ENCODE measurements around the gene RPS2. TPM values are rescaled to one million over a fixed set of nuclear protein-coding genes. Genes with fewer than 3 reads are reported as not detected.

RPS2 gene
- total and polyA plus RNA-seq, 2 donors (not counting 1 experiment from before 2014, with no cell fraction given) = 3,261 to 6,138 TPM

- CTCF ChIA-PET = interaction anchor here (0.6 to 2.1 kb wide), 4 partner anchors 9 to 468 kb away, joined by 3 to 7 read pairs (median 4); partner anchors contain the start of gene GFER
- WGBS (ENCODE audit: insufficient coverage) = under 1% methylated on average over 75 of the region's 78 CpGs
Observed at GRCh38 chr16:1971796-1972489, 7.3 kb upstream of the RPS2 start, which contains the start of gene TBL3. Gene TBL3 (plus strand): TSS chr16:1972053. CDS start chr16:1972165, 112 bp downstream.

More at GRCh38 chr16:1971796-1972489, 7.3 kb upstream of the RPS2 start, which contains the start of gene TBL3:
- no peaks in the 10 kb centered on the region for H3K9me3 Mint-ChIP-seq (ENCODE audit: insufficient read depth)
- POLR2A ChIA-PET = interaction anchor here (0.7 to 1.8 kb wide), 7 partner anchors 10 to 267 kb away, joined by 3 to 15 read pairs (median 5); partner anchors contain the start of genes FAHD1, GFER, HAGH and NDUFB10
- Histone ChIP-seq H3K36me3 (replicated peaks in 1 of 2; ENCODE audit: control extremely low read depth in 1 of 2, control insufficient read depth in 1 of 2, extremely low read depth in 1 of 2, insufficient read depth in 2 of 2, low read length in 1 of 2) (peaks cover 0 to 28% of the 10 kb centered on the region in 2 experiments), H2AFZ (ENCODE audit: insufficient read depth, low read depth, low read length, poor library complexity, severe bottlenecking) (peak within 1 kb of the TSS; percentile 93), H3K9ac (ENCODE audit: low read length) (peak within 1 kb of the TSS; percentile 84), H3K79me2 (ENCODE audit: control insufficient read depth, insufficient read depth, low read length) (peaks cover 40% of the 10 kb centered on the region), H3K4me3 (ENCODE audit: control extremely low read depth in 1 of 5, extremely low read depth in 1 of 5, insufficient read depth in 1 of 5, low read depth in 2 of 5, low read length in 4 of 5) (peak within 1 kb of the TSS; percentile 86 to 91 (median 87)), H3K4me1 (ENCODE audit: control insufficient read depth in 2 of 2, insufficient read depth in 2 of 2, low read length in 2 of 2) (peaks cover 9 to 19% of the 10 kb centered on the region in 2 donors), H4K20me1 (ENCODE audit: control insufficient read depth, insufficient read depth, low read length, poor library complexity, severe bottlenecking) (peaks cover 45% of the 10 kb centered on the region), H3K4me2 (replicated peaks; ENCODE audit: low read depth, low read length, poor library complexity, severe bottlenecking) (peak within 1 kb of the TSS; percentile 97), H3K9me3 (ENCODE audit: control extremely low read depth in 1 of 3, control insufficient read depth in 2 of 3, insufficient read depth in 1 of 3, low read length in 2 of 3) (peaks cover 0 to 3% (median 0%) of the 10 kb centered on the region in 3 donors), H3K27ac (ENCODE audit: low read length in 2 of 2) (peak within 1 kb of the TSS; percentile 82 to 85), H3K27me3 (replicated peaks in 1 of 4; ENCODE audit: control extremely low read depth in 1 of 4, control insufficient read depth in 3 of 4, insufficient read depth in 4 of 4, low read length in 3 of 4) (peaks cover 0 to 12% (median 1%) of the 10 kb centered on the region in 4 experiments)
- no peaks in the 10 kb centered on the region for H3K27me3 Mint-ChIP-seq
- no peak for TF ChIP-seq EZH2 (IDR thresholded peaks at IDR 0.05; ENCODE audit: borderline replicate concordance, insufficient read depth, low read depth, low read length, poor library complexity, severe bottlenecking)
- TF ChIP-seq CTCF (IDR thresholded peaks at IDR 0.05) = no peak
- intact Hi-C loops (cut with micrococcal nuclease) = loop anchor here (1.0 to 5.0 kb wide), 5 partner anchors 8 to 265 kb away; partner anchors contain the start of genes MAPK8IP3, NDUFB10 and RPS2
- peak within 1 kb of the TSS; percentile 96 for H3K4me3 Mint-ChIP-seq
- H3K4me1 Mint-ChIP-seq = peaks cover 21% of the 10 kb centered on the region
- peak; percentile 98 for DNase-seq
- ATAC-seq (ENCODE audit: low read depth) = peak; percentile 98
- H3K27ac Mint-ChIP-seq = peak within 1 kb of the TSS; percentile 98
